A549 (cell line): ENCODE data around the gene FGR. TPM values are rescaled to one million over a fixed set of nuclear protein-coding genes. Genes with fewer than 3 reads are reported as not detected.

Experiments
- ATAC-seq, 2 experiments: fragments of 200-7000 bp in 1 of 2; fragments of >200 bp in 1 of 2; cut with Nextera tagmentation in 1 of 2; cut with Tn5 transposase in 1 of 2; 3 replicates each; pipeline versions ENCODE4 v1.8.0 to v1.9.1; 2018 to 2020; ENCODE audit warnings: mild to moderate bottlenecking in 1 of 2, moderate library complexity in 1 of 2
- CTCF ChIA-PET: fragments of 300-600 bp; sonication (Branson Sonifier 250); formaldehyde crosslinking; extraction: SDS; loops from one replicate; lab custom pipeline; 2021; ENCODE audit warnings: antibody characterized with exemption, inconsistent platforms; lab: Yijun Ruan, JAX
- POLR2A ChIA-PET: fragments of 350-600 bp; formaldehyde crosslinking; extraction: SDS; loops from one replicate; lab custom pipeline; 2021; ENCODE audit warnings: antibody characterized with exemption, inconsistent platforms; lab: Yijun Ruan, JAX
- DNase-seq, 2 experiments: peaks; one replicate each; pipeline versions ENCODE4 v3.0.0 to v3.0.0-alpha.2; 2011 to 2016; ENCODE audit warnings: low read depth in 1 of 2, low spot score in 1 of 2
- FAIRE-seq: peaks from 2 replicates; lab custom pipeline; 2011; peaks lifted over from hg19 to GRCh38; lab: Jason Lieb, UNC
- H3K27ac ChIP-seq, 2 experiments: fragments of >200 bp; sonication (Bioruptor Twin); formaldehyde crosslinking; 3 replicates each; pipeline ENCODE4 v1.5.1; 2016 to 2017
- H3K4me1 ChIP-seq: fragments of >200 bp; sonication (Bioruptor Twin); formaldehyde crosslinking; 3 replicates; pipeline ENCODE4 v1.6.1; 2016
- H3K4me2 ChIP-seq: fragments of >200 bp; sonication (Bioruptor Twin); formaldehyde crosslinking; 3 replicates; pipeline ENCODE4 v1.6.1; 2016
- H3K4me3 ChIP-seq: fragments of >200 bp; sonication (Bioruptor Twin); formaldehyde crosslinking; 3 replicates; pipeline ENCODE4 v1.5.1; 2016
- H3K9me3 ChIP-seq: fragments of >200 bp; sonication (Bioruptor Twin); formaldehyde crosslinking; 3 replicates; pipeline ENCODE4 v1.6.1; 2016
- ATOH8 ChIP-seq: fragments of 250-450 bp; sonication (Bioruptor Pico); IDR thresholded peaks from 2 replicates; pipeline ENCODE4 v1.5.0; 2020; ENCODE audit warnings: low read depth, mild to moderate bottlenecking, moderate library complexity
- CBX2 ChIP-seq: fragments of 200-600 bp; sonication (generic); IDR thresholded peaks from 2 replicates; pipeline ENCODE4 v1.6.1; 2016; ENCODE audit warnings: low read depth, mild to moderate bottlenecking, borderline replicate concordance
- EP300 ChIP-seq, 2 experiments: fragments of >200 bp; sonication (Bioruptor Twin); formaldehyde crosslinking; IDR thresholded peaks; 2 replicates in 1 of 2; 3 replicates in 1 of 2; pipeline ENCODE4 v1.6.1; 2016 to 2017
- GATA3 ChIP-seq: IDR thresholded peaks from 2 replicates; pipeline ENCODE4 v1.6.1; 2012; ENCODE audit warnings: borderline replicate concordance
- HMGXB4 ChIP-seq: fragments of 250-450 bp; sonication (Bioruptor Pico); IDR thresholded peaks from 2 replicates; pipeline ENCODE4 v1.5.0; 2021; ENCODE audit warnings: mild to moderate bottlenecking, moderate library complexity, borderline replicate concordance
- JUN ChIP-seq, 2 experiments: fragments of >200 bp; sonication (Bioruptor Twin); formaldehyde crosslinking; IDR thresholded peaks; 2 replicates in 1 of 2; 3 replicates in 1 of 2; pipeline ENCODE4 v1.6.1; 2016 to 2017
- KDM1A ChIP-seq: fragments of 200-600 bp; sonication (generic); IDR thresholded peaks from 2 replicates; pipeline ENCODE4 v1.6.1; 2016; ENCODE audit warnings: low read depth, mild to moderate bottlenecking
- MAX ChIP-seq: IDR thresholded peaks from 2 replicates; pipeline ENCODE4 v1.6.1; 2012
- NPAS2 ChIP-seq: fragments of 250-450 bp; sonication (Bioruptor Pico); IDR thresholded peaks from 2 replicates; pipeline ENCODE4 v1.8.0; 2022; ENCODE audit warnings: mild to moderate bottlenecking, moderate library complexity, borderline replicate concordance
- POLR2A ChIP-seq: IDR thresholded peaks from 2 replicates; pipeline ENCODE4 v1.6.1; 2012; ENCODE audit warnings: mild to moderate bottlenecking, low read length
- RAD21 ChIP-seq, 2 experiments: fragments of >200 bp in 1 of 2; sonication (Bioruptor Twin) in 1 of 2; formaldehyde crosslinking in 1 of 2; IDR thresholded peaks in 1 of 2; conservative IDR thresholded peaks in 1 of 2; 2 replicates in 1 of 2; 3 replicates in 1 of 2; pipeline ENCODE4 v1.6.1; 2012 to 2018; ENCODE audit warnings: inconsistent platforms in 1 of 2
- REST ChIP-seq: fragments of 200-600 bp; sonication (generic); IDR thresholded peaks from 2 replicates; pipeline ENCODE4 v1.6.1; 2016; ENCODE audit warnings: antibody characterized with exemption, mild to moderate bottlenecking, moderate library complexity
- ZNF302 ChIP-seq: fragments of 250-450 bp; sonication (Bioruptor Pico); IDR thresholded peaks from 2 replicates; pipeline ENCODE4 v1.9.0; 2021; ENCODE audit warnings: inconsistent platforms, mild to moderate bottlenecking, moderate library complexity
- WGBS: methylation state at CpG from one replicate; pipeline ENCODE4 v1.1.6; 2017; ENCODE audit errors: missing lambda C conversion rate; 5-methylcytosine and 5-hydroxymethylcytosine counted together
- polyA plus RNA-seq, 4 experiments: library from polyadenylated mRNA; depleted of rRNA in 3 of 4; stranded (reverse); fragments of >200 nt; fragmentation: RNase III in 1 of 4; extraction: RNeasy Plus Mini Kit Qiagen cat#74134 plus additional on column Dnase treatment in 1 of 4; gene quantifications; 2 replicates in 3 of 4; 3 replicates in 1 of 4; pipeline ENCODE4 v1.2.3, GENCODE V29; 2011 to 2017

FGR gene
- polyA plus RNA-seq, 2 of the 4 experiments (the other 2 are of a cell fraction) = not detected

- Histone ChIP-seq H3K4me1 (peaks cover 39% of the 10 kb centered on the region), H3K27ac (peak overlapping the region in 1 of 2 experiments; percentile 89; a peak in 2 of 6 replicates), H3K9me3 (no peaks in the 10 kb centered on the region), H3K4me3 (peak overlapping the region; percentile 90), H3K4me2 (peak overlapping the region; percentile 99; the same call in 2 of the 3 replicates)
- TF ChIP-seq HMGXB4 (CRISPR knock-in tag) (no peak), KDM1A (no peak), MAX (no peak), GATA3 (no peak), NPAS2 (no peak)
- ChIA-PET POLR2A (interaction anchor here (1.0 kb wide), 1 partner anchor 48 kb away, joined by 6 read pairs; no protein-coding TSS in a partner anchor), CTCF (interaction anchor here (0.5 to 23.7 kb wide), 23 partner anchors 14 to 322 kb away, joined by 3 to 314 read pairs (median 5); partner anchors contain the start of gene GPR3)
- no peak for FAIRE-seq
- DNase-seq = no peak
- ATAC-seq = no peak
- 58% methylated on average over 20 of the region's 21 CpGs for WGBS
Measured at GRCh38 chr1:27604579-27605299, 30.2 kb downstream of the FGR start.

- POLR2A ChIA-PET = interaction anchor here (1.0 kb wide), 1 partner anchor 47 kb away, joined by 6 read pairs; no protein-coding TSS in a partner anchor
- peak; percentile 80 to 88 for DNase-seq
- TF ChIP-seq REST = no peak
- TF ChIP-seq ZNF302 (CRISPR knock-in tag) = no peak
- TF ChIP-seq CBX2 = no peak
- 0 out of 5 replicates have a peak, but pooled peaks of 1 of the 2 experiments have one; percentile 16 for TF ChIP-seq RAD21 (conservative IDR thresholded peaks at IDR 0.05 in 1 of 2, IDR thresholded peaks at IDR 0.05 in 1 of 2)
- TF ChIP-seq ATOH8 (CRISPR knock-in tag) = no peak
- TF ChIP-seq POLR2A = peak; percentile 65
- peak in 1 of 2 experiments; percentile 31; a peak in 1 of 5 replicates for TF ChIP-seq JUN (IDR thresholded peaks at IDR 0.05)
- no peak for TF ChIP-seq EP300 (IDR thresholded peaks at IDR 0.05)
- TF ChIP-seq, all 56 proteins: peak for 3
- FAIRE-seq = no peak
- peak within 1 kb of the TSS; percentile 99 for H3K4me2 ChIP-seq
- H3K9me3 ChIP-seq = no peaks in the 10 kb centered on the region
- peak within 1 kb of the TSS; percentile 83 to 89 for H3K27ac ChIP-seq
- peaks cover 47% of the 10 kb centered on the region for H3K4me1 ChIP-seq
- CTCF ChIA-PET = interaction anchor here (0.5 to 23.7 kb wide), 9 partner anchors 34 to 1381 kb away, joined by 3 to 314 read pairs (median 13); no protein-coding TSS in a partner anchor
- 1% methylated on average over 8 of the region's 74 CpGs for WGBS
- peak within 1 kb of the TSS; percentile 90 for H3K4me3 ChIP-seq
- ATAC-seq = peak; percentile 71 to 76
Measured at GRCh38 chr1:27603681-27604578, 31.1 kb downstream of the FGR start, which contains the start of gene AHDC1. Gene AHDC1 (minus strand): TSS chr1:27604144. CDS start chr1:27552115, 52,029 bp downstream.
